Coronary artery (tissue), 2 donors: ENCODE results near the gene PIGQ.

ENCODE experiments used
- DNase-seq: peaks from one replicate; pipeline ENCODE4 v3.0.0-alpha.2; 2017; ENCODE audit warnings: low spot score
- H3K27ac ChIP-seq, 2 donors: fragments of 200-600 bp; sonication (generic); one replicate each; pipeline ENCODE4 v1.5.1; 2016 to 2019
- H3K4me3 ChIP-seq: fragments of 200-600 bp; sonication (generic); 2 replicates; pipeline ENCODE4 v1.5.1; 2016; ENCODE audit warnings: mild to moderate bottlenecking, moderate library complexity
- TF ChIP-seq, protein P1 (sequence below): fragments of 200-600 bp; sonication (generic); IDR thresholded peaks from one replicate; pipeline ENCODE4 v1.5.1; 2019; ENCODE audit warnings: antibody characterized with exemption

PIGQ gene

DNA sequence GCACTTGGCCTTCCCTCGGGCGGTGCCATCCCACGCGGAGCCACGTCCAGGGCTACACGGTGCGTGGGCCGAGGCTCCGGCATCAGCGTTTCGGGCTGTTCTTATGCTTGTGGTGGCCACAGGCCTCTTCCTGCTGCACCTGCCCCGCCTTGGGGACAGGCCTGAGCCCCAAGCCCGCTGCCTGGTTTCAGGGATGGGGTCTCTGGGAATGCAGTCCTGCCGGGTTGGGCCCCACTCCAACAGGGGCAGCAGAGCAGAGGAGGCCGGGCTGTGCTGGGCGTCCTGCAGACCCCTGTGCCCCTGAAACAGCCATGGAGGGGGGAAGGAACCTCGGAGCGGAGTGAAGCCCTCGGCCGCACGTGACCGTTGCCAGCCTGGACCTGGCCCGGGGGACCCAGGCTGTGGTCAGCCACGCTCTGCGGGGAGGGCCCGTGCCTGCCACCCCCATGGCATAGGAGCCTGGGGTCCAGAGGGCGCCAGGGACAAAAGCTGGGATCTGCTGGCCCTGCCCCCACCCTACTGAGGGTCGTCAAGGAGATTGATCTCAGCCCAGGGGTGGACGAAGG is 60.6 kb downstream of the PIGQ start:
- TF ChIP-seq, protein P1, sequence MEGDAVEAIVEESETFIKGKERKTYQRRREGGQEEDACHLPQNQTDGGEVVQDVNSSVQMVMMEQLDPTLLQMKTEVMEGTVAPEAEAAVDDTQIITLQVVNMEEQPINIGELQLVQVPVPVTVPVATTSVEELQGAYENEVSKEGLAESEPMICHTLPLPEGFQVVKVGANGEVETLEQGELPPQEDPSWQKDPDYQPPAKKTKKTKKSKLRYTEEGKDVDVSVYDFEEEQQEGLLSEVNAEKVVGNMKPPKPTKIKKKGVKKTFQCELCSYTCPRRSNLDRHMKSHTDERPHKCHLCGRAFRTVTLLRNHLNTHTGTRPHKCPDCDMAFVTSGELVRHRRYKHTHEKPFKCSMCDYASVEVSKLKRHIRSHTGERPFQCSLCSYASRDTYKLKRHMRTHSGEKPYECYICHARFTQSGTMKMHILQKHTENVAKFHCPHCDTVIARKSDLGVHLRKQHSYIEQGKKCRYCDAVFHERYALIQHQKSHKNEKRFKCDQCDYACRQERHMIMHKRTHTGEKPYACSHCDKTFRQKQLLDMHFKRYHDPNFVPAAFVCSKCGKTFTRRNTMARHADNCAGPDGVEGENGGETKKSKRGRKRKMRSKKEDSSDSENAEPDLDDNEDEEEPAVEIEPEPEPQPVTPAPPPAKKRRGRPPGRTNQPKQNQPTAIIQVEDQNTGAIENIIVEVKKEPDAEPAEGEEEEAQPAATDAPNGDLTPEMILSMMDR = no peak
- no peak for DNase-seq
- no peak overlapping the region for H3K27ac ChIP-seq
- H3K4me3 ChIP-seq = no peak overlapping the region

DNA sequence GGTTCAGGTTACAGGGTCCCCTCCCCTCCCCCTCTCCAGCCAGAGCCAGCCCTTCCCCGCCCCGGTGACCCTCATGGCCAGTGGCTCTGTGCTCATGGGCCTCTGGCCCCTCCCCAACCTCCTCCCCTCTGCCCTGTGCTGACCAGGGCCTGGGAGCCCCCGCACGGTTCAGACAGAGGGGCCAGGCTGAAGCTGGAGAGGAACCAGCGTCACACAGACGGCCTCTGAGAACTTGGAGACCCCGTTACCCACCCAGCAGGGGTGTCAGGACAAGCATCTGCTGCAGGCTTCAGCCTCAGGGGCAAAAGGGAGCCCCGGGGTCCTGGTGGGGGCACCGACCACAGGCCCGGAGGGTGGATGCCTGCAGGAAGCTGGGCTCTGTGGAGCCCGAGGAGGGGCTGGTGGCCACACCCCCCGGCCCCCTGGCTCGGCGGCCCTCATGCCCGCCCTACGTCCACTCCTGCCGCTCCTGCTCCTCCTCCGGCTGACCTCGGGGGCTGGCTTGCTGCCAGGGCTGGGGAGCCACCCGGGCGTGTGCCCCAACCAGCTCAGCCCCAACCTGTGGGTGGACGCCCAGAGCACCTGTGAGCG is 61.1 kb downstream of the PIGQ start, which contains the start of gene WFIKKN1:
Gene WFIKKN1 (plus strand): TSS at position 171 of the 591 bp plus-strand sequence. CDS start 269 bp downstream, at position 440.
- TF ChIP-seq, protein P1 = no peak

DNA sequence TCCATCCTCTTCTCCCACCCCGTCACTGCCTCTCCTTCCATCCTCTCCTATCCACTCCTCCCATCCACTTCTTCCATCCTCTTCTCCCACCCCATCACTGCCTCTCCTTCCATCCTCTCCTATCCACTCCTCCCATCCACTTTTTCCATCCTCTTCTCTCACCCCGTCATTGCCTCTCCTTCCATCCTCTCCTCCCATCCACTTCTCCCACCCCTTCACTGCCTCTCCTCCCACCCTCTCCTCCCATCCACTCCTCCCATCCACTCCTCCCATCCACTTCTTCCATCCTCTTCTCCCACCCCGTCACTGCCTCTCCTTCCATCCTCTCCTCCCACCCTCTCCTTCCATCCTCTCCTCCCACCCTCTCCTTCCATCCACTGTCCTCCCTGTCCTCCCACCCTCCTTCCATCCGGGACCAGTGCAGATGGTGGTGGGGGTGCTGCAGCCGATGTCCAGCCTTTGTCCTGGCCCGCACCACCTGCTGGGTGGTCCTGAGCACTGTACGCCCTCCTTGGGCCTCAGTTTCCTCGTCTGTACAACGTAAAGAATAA is 62.1 kb downstream of the PIGQ start:
- no peak overlapping the region for H3K4me3 ChIP-seq
- TF ChIP-seq, protein P1 = no peak
- no peak for DNase-seq
- H3K27ac ChIP-seq = no peak overlapping the region

More for the DNA sequence above, 61.1 kb downstream of the PIGQ start, which contains the start of gene WFIKKN1:
- no peak within 1 kb of the TSS for H3K27ac ChIP-seq
- no peak for DNase-seq
- H3K4me3 ChIP-seq = no peak within 1 kb of the TSS

DNA sequence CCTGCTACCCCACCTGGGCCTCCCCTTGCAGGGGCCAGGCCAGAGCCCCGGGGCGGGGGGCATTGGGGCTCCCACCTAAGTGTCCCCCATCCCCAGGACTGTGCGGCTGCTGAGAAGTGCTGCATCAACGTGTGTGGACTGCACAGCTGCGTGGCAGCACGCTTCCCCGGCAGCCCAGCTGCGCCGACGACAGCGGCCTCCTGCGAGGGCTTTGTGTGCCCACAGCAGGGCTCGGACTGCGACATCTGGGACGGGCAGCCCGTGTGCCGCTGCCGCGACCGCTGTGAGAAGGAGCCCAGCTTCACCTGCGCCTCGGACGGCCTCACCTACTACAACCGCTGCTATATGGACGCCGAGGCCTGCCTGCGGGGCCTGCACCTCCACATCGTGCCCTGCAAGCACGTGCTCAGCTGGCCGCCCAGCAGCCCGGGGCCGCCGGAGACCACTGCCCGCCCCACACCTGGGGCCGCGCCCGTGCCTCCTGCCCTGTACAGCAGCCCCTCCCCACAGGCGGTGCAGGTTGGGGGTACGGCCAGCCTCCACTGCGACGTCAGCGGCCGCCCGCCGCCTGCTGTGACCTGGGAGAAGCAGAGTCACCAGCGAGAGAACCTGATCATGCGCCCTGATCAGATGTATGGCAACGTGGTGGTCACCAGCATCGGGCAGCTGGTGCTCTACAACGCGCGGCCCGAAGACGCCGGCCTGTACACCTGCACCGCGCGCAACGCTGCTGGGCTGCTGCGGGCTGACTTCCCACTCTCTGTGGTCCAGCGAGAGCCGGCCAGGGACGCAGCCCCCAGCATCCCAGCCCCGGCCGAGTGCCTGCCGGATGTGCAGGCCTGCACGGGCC is 62.9 kb downstream of the PIGQ start:
- no peak for DNase-seq
- Histone ChIP-seq H3K4me3 (no peak overlapping the region), H3K27ac (no peak overlapping the region)
- TF ChIP-seq, protein P1 = no peak

DNA sequence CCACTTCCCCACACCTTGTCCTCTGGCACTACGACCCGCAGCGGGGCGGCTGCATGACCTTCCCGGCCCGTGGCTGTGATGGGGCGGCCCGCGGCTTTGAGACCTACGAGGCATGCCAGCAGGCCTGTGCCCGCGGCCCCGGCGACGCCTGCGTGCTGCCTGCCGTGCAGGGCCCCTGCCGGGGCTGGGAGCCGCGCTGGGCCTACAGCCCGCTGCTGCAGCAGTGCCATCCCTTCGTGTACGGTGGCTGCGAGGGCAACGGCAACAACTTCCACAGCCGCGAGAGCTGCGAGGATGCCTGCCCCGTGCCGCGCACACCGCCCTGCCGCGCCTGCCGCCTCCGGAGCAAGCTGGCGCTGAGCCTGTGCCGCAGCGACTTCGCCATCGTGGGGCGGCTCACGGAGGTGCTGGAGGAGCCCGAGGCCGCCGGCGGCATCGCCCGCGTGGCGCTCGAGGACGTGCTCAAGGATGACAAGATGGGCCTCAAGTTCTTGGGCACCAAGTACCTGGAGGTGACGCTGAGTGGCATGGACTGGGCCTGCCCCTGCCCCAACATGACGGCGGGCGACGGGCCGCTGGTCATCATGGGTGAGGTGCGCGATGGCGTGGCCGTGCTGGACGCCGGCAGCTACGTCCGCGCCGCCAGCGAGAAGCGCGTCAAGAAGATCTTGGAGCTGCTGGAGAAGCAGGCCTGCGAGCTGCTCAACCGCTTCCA is 63.7 kb downstream of the PIGQ start:
- TF ChIP-seq, protein P1 = no peak
- no peak for DNase-seq
- no peak overlapping the region for H3K27ac ChIP-seq
- H3K4me3 ChIP-seq = no peak overlapping the region
